Measurements from ENCODE around the gene ABI3. TPM values are rescaled to one million over a fixed set of nuclear protein-coding genes. Genes with fewer than 3 reads are reported as not detected.

ABI3 gene
- total RNA-seq, 6 experiments from 2014 or later, result 0.11 TPM; not detected in 5

GRCh38 chr17:49242813-49243212 is 32.3 kb downstream of the ABI3 start:
- no peak overlapping the region for H3K27ac Mint-ChIP-seq
- no peak for DNase-seq
- H3K4me3 Mint-ChIP-seq, result no peak overlapping the region
- no peaks in the 10 kb centered on the region for H3K4me1 Mint-ChIP-seq (ENCODE audit: low read depth)
- no peaks in the 10 kb centered on the region for H3K36me3 Mint-ChIP-seq (ENCODE audit: low read depth)
- TF ChIP-seq CTCF (IDR thresholded peaks at IDR 0.05), result no peak
- no peaks in the 10 kb centered on the region for H3K9me3 Mint-ChIP-seq
- H3K27me3 Mint-ChIP-seq (ENCODE audit: insufficient read depth), result peaks cover 23% of the 10 kb centered on the region

- peaks cover 32% of the 10 kb centered on the region for H3K27me3 Mint-ChIP-seq (ENCODE audit: insufficient read depth)
- H3K27ac Mint-ChIP-seq, result no peak overlapping the region
- no peaks in the 10 kb centered on the region for H3K9me3 Mint-ChIP-seq
- no peak overlapping the region for H3K4me3 Mint-ChIP-seq
- H3K4me1 Mint-ChIP-seq (ENCODE audit: low read depth), result peaks cover 7% of the 10 kb centered on the region
- no peak for DNase-seq
- TF ChIP-seq CTCF (IDR thresholded peaks at IDR 0.05), result no peak
- H3K36me3 Mint-ChIP-seq (ENCODE audit: low read depth), result no peaks in the 10 kb centered on the region
These were observed 34.3 kb downstream of the ABI3 start for GRCh38 chr17:49244839-49245238.

- TF ChIP-seq CTCF (IDR thresholded peaks at IDR 0.05), result no peak
- Mint-ChIP-seq H3K36me3 (ENCODE audit: low read depth) (no peaks in the 10 kb centered on the region), H3K9me3 (no peaks in the 10 kb centered on the region), H3K27ac (no peak overlapping the region), H3K27me3 (ENCODE audit: insufficient read depth) (peaks cover 33% of the 10 kb centered on the region), H3K4me3 (no peak overlapping the region), H3K4me1 (ENCODE audit: low read depth) (peaks cover 7% of the 10 kb centered on the region)
- no peak for DNase-seq
These were observed 37.4 kb downstream of the ABI3 start for GRCh38 chr17:49247944-49248343.

GRCh38 chr17:49249292-49249794 is 38.8 kb downstream of the ABI3 start:
- H3K4me3 Mint-ChIP-seq, result no peak overlapping the region
- peaks cover 7% of the 10 kb centered on the region for H3K4me1 Mint-ChIP-seq (ENCODE audit: low read depth)
- no peak for DNase-seq
- H3K27ac Mint-ChIP-seq, result no peak overlapping the region
- no peaks in the 10 kb centered on the region for H3K9me3 Mint-ChIP-seq
- no peaks in the 10 kb centered on the region for H3K36me3 Mint-ChIP-seq (ENCODE audit: low read depth)
- H3K27me3 Mint-ChIP-seq (ENCODE audit: insufficient read depth), result peaks cover 25% of the 10 kb centered on the region
- no peak for TF ChIP-seq CTCF (IDR thresholded peaks at IDR 0.05)

- H3K9me3 Mint-ChIP-seq, result no peaks in the 10 kb centered on the region
- H3K27me3 Mint-ChIP-seq (ENCODE audit: insufficient read depth), result peaks cover 25% of the 10 kb centered on the region
- no peak for TF ChIP-seq CTCF (IDR thresholded peaks at IDR 0.05)
- no peak overlapping the region for H3K27ac Mint-ChIP-seq
- H3K36me3 Mint-ChIP-seq (ENCODE audit: low read depth), result no peaks in the 10 kb centered on the region
- no peak overlapping the region for H3K4me3 Mint-ChIP-seq
- H3K4me1 Mint-ChIP-seq (ENCODE audit: low read depth), result peaks cover 7% of the 10 kb centered on the region
- DNase-seq, result no peak
These were observed 39.5 kb downstream of the ABI3 start for GRCh38 chr17:49249890-49250522.
